ENCODE results near the gene LRP1B. TPM values are rescaled to one million over a fixed set of nuclear protein-coding genes. Genes with fewer than 3 reads are reported as not detected.

Gene LRP1B
- total RNA-seq, 1 donor from 2014 or later: 0.27 TPM

DNA sequence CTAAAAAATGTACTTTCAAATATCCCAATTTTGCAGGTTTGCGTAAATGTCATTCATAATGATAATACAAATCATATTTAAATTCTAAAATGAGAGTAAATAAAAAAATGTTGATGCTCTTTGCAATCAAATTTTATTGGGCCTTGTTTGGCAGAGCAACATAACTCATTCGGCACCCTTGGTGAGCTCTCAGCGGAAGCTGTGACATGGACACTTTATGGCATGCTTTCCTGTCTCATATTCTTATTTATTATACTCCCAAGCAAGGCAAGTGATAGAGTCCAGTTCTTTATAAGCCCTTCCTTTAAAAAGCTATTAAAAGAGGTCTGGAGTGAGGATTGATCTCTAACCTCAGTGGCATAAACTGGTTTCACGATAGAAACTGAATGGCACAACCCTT, 1857.4 kb downstream of the LRP1B start:
- DNase-seq (ENCODE audit: low spot score): no peak
- intact Hi-C loops (cut with DNase I): no loop called here

- DNase-seq (ENCODE audit: low spot score): no peak
- intact Hi-C loops (cut with DNase I): no loop called here
Measured at GRCh38 chr2:140270224-140270623, 1860.6 kb downstream of the LRP1B start.

DNA sequence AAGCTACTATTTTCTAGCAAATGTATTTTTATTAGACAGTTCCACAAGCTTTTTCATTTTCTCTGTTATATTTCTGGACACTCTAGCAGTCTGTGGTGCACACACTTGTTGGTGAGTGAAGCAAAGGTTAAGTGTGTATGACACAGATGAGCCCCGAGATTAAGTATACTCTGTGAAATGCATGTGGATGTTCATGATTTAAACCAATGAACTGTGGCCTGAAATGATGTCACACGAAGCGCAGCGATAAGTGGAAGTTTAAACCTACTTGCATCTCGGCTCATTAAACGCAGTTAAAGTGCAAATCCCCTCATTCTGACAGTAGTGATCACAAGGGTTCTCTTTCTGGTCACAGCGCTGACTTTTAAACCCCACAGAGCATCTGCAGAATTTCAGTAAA, 1861.8 kb downstream of the LRP1B start:
- DNase-seq (ENCODE audit: low spot score): no peak
- intact Hi-C loops (cut with DNase I): no loop called here

DNA sequence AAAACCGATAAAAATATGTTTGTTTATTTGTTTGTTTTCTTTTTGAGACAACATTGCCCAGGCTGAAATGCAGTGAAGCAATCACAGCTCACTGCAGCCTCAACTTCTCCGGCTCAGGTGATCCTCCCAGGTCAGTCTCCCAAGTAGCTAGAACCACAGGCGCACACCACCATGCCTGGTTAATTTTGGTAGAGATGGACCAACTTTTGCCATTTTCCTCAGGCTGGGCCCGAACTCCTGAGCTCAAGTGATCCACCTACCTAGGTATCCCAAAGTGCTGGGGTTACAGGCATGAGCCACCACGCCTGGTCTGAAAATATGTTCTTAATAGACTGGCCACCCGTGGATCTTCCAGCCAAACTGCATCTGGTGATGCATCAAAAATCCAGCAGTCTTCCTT, 1867.9 kb downstream of the LRP1B start:
- peak; percentile 51 for DNase-seq (ENCODE audit: low spot score)
- intact Hi-C loops (cut with DNase I): no loop called here

GRCh38 chr2:140257692-140258300, 1873.0 kb downstream of the LRP1B start:
- intact Hi-C loops (cut with DNase I): no loop called here

DNA sequence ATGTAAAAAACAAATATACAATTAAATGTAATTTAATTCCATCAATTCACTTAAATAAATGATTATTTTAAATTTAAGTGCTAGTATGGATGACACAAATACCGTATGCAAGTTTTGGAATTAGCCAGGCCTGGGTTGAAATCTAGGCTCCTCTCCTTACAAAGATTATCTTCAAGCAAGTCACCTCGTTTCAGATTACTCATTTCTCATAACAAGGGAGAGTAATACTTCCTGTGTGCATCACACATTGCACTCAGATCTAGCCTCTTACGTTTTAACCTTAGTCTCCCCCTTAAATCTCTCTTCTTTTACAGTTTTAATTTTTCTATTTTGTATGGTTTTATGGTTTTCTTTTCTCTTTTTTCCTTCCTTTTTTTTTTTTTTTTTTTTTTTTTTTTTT, 1874.7 kb downstream of the LRP1B start:
- no peak for DNase-seq (ENCODE audit: low spot score)
- intact Hi-C loops (cut with DNase I): no loop called here

More at GRCh38 chr2:140257692-140258300, 1873.0 kb downstream of the LRP1B start:
- no peak for DNase-seq (ENCODE audit: low spot score)

- DNase-seq (ENCODE audit: low spot score): no peak
- intact Hi-C loops (cut with DNase I): no loop called here
Measured at GRCh38 chr2:140249821-140250220, 1881.0 kb downstream of the LRP1B start.

- intact Hi-C loops (cut with DNase I): no loop called here
- DNase-seq (ENCODE audit: low spot score): no peak
Measured at GRCh38 chr2:140248623-140249022, 1882.2 kb downstream of the LRP1B start.

GRCh38 chr2:140247451-140248195, 1883.2 kb downstream of the LRP1B start:
- intact Hi-C loops (cut with DNase I): no loop called here
- DNase-seq (ENCODE audit: low spot score): no peak

- intact Hi-C loops (cut with DNase I): no loop called here
- no peak for DNase-seq (ENCODE audit: low spot score)
Measured at GRCh38 chr2:140246957-140247356, 1883.9 kb downstream of the LRP1B start.

DNA sequence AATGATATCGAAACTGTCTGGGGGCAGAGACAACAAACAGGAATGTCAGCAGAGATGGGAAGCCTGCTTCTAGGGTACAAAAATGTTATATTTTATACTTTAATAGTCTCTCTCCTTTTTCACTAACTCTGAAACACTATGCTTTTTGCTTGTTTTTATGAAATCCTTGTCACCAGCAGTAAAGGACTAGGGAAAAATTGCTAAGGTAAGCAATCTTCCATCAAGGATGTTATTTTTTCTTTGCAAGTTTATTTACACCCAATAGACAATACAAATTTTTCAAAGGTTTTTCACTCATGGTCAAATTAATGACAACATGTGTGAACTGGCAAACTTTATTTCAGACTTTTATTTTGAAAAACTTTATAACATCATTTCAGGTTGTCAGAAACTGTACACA, 1884.8 kb downstream of the LRP1B start:
- DNase-seq (ENCODE audit: low spot score): no peak
- intact Hi-C loops (cut with DNase I): no loop called here

DNA sequence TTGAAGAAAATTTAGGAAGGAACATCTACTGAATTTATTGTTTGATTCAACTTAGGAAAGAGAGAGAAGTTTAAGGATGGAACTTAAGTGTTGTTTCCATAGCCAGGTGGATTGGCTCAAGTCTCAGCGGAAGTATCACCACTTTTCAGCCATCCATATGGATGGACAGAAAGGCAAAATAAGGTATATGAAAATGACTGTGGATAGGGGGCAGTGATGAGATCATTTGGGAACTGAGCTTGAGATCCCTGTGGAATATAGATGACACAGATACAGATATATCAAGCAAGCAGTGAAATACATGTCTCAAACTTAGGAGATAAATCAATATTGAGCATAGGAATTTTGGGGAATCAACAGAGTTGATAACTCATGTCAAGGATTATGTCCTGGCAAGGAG, 1887.9 kb downstream of the LRP1B start:
- intact Hi-C loops (cut with DNase I): no loop called here
- DNase-seq (ENCODE audit: low spot score): no peak

DNA sequence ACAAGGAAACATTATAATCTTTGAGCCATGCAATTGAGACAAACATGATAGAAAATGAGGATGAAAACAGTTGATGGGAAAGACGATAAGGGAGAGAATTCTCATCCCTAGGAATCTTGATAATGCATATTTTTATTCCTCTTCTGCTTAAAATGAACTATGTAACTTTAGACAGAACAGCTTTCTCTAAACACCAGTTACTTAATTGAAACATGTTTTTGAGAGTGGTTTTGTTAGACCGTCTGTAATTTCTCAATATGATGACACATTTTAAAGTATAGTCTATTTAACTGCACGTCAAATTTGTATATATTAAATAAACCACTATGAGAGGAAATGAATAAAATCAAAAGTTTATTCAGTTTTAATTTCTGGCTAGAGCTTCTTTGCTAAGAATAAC, 1896.7 kb downstream of the LRP1B start:
- intact Hi-C loops (cut with DNase I): no loop called here
- DNase-seq (ENCODE audit: low spot score): no peak

GRCh38 chr2:140210963-140211362, 1919.9 kb downstream of the LRP1B start:
- intact Hi-C loops (cut with DNase I): no loop called here
- DNase-seq (ENCODE audit: low spot score): no peak

DNA sequence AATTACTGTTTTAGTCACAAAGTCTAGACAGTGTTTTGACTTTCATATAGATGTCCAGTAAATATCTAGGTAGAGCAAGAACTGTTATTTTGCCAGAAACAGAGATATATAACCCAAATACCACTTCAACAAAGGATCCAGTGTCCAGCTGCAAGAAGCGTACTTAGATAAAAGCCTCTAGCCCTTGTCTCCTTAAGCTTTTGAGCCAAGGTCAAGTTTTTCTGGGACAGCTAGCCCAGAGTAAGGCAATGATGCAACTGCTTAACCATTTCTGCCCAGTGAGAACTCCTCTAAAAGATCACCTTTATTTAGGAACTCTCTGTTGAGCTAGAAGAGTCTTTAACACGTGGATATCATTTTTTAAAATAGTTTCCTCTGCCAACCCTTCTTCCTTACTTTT, 1925.7 kb downstream of the LRP1B start:
- intact Hi-C loops (cut with DNase I): no loop called here
- no peak for DNase-seq (ENCODE audit: low spot score)

DNA sequence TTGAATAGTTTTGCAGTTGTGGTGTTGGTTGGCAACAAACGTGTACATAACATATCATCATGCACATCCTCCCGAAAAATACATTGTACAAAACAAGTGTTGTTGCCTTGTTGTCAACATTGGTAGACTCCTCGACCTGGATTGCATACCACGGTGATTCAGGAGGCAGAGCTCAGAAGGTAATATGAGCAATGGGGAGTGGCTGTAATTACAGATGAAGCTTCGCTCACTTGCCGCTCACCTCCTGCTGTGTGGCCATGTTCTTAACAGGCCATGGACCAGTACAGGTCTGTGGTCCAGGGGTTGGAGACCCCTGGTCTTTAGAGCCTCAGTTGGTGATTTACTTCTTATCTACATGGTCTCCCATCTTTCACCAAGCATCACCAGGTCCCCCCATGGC, 1927.5 kb downstream of the LRP1B start:
- intact Hi-C loops (cut with DNase I): no loop called here

GRCh38 chr2:140201572-140201971, 1929.2 kb downstream of the LRP1B start:
- intact Hi-C loops (cut with DNase I): no loop called here
- no peak for DNase-seq (ENCODE audit: low spot score)

More for the DNA sequence above, 1927.5 kb downstream of the LRP1B start:
- no peak for DNase-seq (ENCODE audit: low spot score)

DNA sequence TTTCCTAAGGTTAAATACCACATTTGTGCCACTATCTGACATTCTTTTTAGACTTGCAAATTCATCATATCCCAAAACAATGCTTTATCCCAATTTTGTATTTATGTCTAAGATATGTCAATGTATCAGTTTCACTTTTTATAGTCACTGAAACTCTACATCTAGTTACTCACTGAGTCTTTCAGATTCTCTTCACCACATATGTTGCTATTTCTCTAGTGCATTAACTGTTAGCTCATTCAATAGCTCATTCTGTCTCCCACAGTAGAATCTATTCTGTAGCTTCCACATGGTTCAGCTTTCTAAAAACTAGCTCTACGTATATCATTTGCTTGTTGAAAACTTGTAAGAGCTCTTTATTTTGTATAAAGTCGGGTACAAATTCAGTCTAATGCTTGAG, 1930.1 kb downstream of the LRP1B start:
- no peak for DNase-seq (ENCODE audit: low spot score)
- intact Hi-C loops (cut with DNase I): no loop called here

DNA sequence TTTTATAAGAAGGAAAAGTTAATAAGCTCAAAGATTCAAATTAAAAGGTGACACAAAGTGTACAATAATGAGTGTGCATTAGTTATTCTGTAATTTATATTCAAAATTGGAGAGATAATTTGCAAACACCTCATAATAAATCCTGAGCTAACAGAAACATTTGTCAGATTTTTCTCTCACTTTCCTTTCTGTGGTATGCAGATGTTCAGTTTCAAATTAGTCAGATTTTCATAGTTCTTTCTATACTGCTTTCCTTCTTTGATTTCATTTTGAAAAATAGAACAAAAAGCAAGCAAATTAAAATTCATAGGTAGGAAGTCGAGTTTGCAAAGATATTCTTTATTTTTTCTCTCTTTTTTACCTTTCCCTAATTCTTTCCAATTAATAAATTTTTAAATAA, 1930.5 kb downstream of the LRP1B start:
- intact Hi-C loops (cut with DNase I): no loop called here
- DNase-seq (ENCODE audit: low spot score): no peak

GRCh38 chr2:140199312-140199711, 1931.5 kb downstream of the LRP1B start:
- DNase-seq (ENCODE audit: low spot score): no peak
- intact Hi-C loops (cut with DNase I): no loop called here

GRCh38 chr2:140187086-140187485, 1943.7 kb downstream of the LRP1B start:
- no peak for DNase-seq (ENCODE audit: low spot score)
- intact Hi-C loops (cut with DNase I): no loop called here

GRCh38 chr2:140186313-140186712, 1944.5 kb downstream of the LRP1B start:
- no peak for DNase-seq (ENCODE audit: low spot score)
- intact Hi-C loops (cut with DNase I): no loop called here

Data from cardiac septum (tissue), 1 donor.